Naive thymus-derived CD4-positive, alpha-beta T cell (primary cell): ENCODE measurements around the gene ZBTB45. TPM values are rescaled to one million over a fixed set of nuclear protein-coding genes. Genes with fewer than 3 reads are reported as not detected.

Experiments
- ATAC-seq: fragments of 150-1000 bp; cut with Tn5 transposase; 2 replicates; pipeline ENCODE4 v1.10.0; 2021; ENCODE audit warnings: mild to moderate bottlenecking, moderate library complexity
- CTCF ChIA-PET: fragments of 350-600 bp; sonication (Branson Sonifier 250); formaldehyde crosslinking; loops from one replicate; lab custom pipeline; 2021; ENCODE audit warnings: antibody characterized with exemption; lab: Charles Lee
- POLR2A ChIA-PET: fragments of 350-600 bp; sonication (Branson Sonifier 250); formaldehyde crosslinking; loops from one replicate; lab custom pipeline; 2021; ENCODE audit warnings: antibody characterized with exemption, inconsistent platforms; lab: Charles Lee
- DNase-seq, 9 donors: peaks; one replicate each; pipeline versions ENCODE4 v3.0.0 to v3.0.0-alpha.2; 2020 to 2022; ENCODE audit warnings: mixed read lengths in 1 of 9
- H3K27ac ChIP-seq: one replicate; pipeline ENCODE4 v1.7.0; 2013; ENCODE audit warnings: mild to moderate bottlenecking, low read depth, low read length, moderate library complexity
- H3K27me3 ChIP-seq, 2 donors: one replicate each; pipeline ENCODE4 v1.7.0; 2013; ENCODE audit warnings: low read length in 2 of 2, mild to moderate bottlenecking in 2 of 2, moderate library complexity in 2 of 2; ENCODE audit not compliant: control insufficient read depth in 2 of 2, insufficient read depth in 2 of 2
- H3K36me3 ChIP-seq, 3 experiments: 1 replicate in 2 of 3; 2 replicates in 1 of 3; pipeline ENCODE4 v1.7.0; 2013; ENCODE audit warnings: low read length in 3 of 3, mild to moderate bottlenecking in 3 of 3, moderate library complexity in 1 of 3; ENCODE audit not compliant: insufficient read depth in 3 of 3, control insufficient read depth in 2 of 3
- H3K4me1 ChIP-seq, 2 donors: one replicate each; pipeline ENCODE4 v1.7.0; 2013; ENCODE audit warnings: low read length in 2 of 2, mild to moderate bottlenecking in 2 of 2, moderate library complexity in 1 of 2; ENCODE audit not compliant: control insufficient read depth in 2 of 2, insufficient read depth in 2 of 2
- H3K4me3 ChIP-seq: 2 replicates; pipeline ENCODE4 v1.7.0; 2013; ENCODE audit warnings: mild to moderate bottlenecking, low read length
- H3K9me3 ChIP-seq, 3 experiments: 1 replicate in 2 of 3; 2 replicates in 1 of 3; pipeline ENCODE4 v1.7.0; 2013; ENCODE audit warnings: low read length in 3 of 3; ENCODE audit not compliant: control insufficient read depth in 2 of 3
- H3K27ac Mint-ChIP-seq, 9 donors: one replicate each; pipeline ENCODE4 v1.8.0; 2020 to 2022; ENCODE audit warnings: mixed read lengths in 9 of 9, mild to moderate bottlenecking in 8 of 9, moderate library complexity in 5 of 9, inconsistent platforms in 2 of 9
- H3K27me3 Mint-ChIP-seq, 5 donors: one replicate each; pipeline ENCODE4 v1.8.0; 2021 to 2022; ENCODE audit warnings: mixed read lengths in 5 of 5, mild to moderate bottlenecking in 1 of 5
- H3K36me3 Mint-ChIP-seq, 5 donors: one replicate each; pipeline ENCODE4 v1.8.0; 2020 to 2022; ENCODE audit warnings: mixed read lengths in 5 of 5, mild to moderate bottlenecking in 3 of 5, inconsistent platforms in 1 of 5
- H3K4me1 Mint-ChIP-seq, 7 donors: one replicate each; pipeline ENCODE4 v1.8.0; 2020 to 2022; ENCODE audit warnings: mixed read lengths in 7 of 7, mild to moderate bottlenecking in 3 of 7, inconsistent platforms in 1 of 7
- H3K4me3 Mint-ChIP-seq, 10 donors: one replicate each; pipeline ENCODE4 v1.8.0; 2020 to 2022; ENCODE audit warnings: mild to moderate bottlenecking in 10 of 10, mixed read lengths in 10 of 10, moderate library complexity in 6 of 10, inconsistent platforms in 2 of 10
- H3K9me3 Mint-ChIP-seq, 11 donors: one replicate each; pipeline ENCODE4 v1.8.0; 2020 to 2022; ENCODE audit warnings: mixed read lengths in 11 of 11, mild to moderate bottlenecking in 4 of 11, inconsistent platforms in 1 of 11, moderate library complexity in 1 of 11
- intact Hi-C, 2 donors: fragments of 100-400 bp; cut with micrococcal nuclease; formaldehyde crosslinking; loops; one replicate each; pipeline ENCODE4 v1.15.1; 2023
- polyA plus RNA-seq, 2 donors: library from polyadenylated mRNA; unstranded; fragments of 300-500 nt; fragmentation: Illumina TruSeq; gene quantifications; one replicate each; pipeline ENCODE4 v1.2.3, GENCODE V29; 2021
- total RNA-seq, 6 experiments: library from RNA in 5 of 6; stranded (reverse) in 5 of 6; gene quantifications; 1 replicate in 5 of 6; 2 replicates in 1 of 6; pipeline ENCODE4 v1.2.3 and lab custom pipeline; 2021 to 2026

The ZBTB45 gene
- total and polyA plus RNA-seq, 7 experiments from 2014 or later: 5.1 to 19.2 (median 9.9) TPM

DNA sequence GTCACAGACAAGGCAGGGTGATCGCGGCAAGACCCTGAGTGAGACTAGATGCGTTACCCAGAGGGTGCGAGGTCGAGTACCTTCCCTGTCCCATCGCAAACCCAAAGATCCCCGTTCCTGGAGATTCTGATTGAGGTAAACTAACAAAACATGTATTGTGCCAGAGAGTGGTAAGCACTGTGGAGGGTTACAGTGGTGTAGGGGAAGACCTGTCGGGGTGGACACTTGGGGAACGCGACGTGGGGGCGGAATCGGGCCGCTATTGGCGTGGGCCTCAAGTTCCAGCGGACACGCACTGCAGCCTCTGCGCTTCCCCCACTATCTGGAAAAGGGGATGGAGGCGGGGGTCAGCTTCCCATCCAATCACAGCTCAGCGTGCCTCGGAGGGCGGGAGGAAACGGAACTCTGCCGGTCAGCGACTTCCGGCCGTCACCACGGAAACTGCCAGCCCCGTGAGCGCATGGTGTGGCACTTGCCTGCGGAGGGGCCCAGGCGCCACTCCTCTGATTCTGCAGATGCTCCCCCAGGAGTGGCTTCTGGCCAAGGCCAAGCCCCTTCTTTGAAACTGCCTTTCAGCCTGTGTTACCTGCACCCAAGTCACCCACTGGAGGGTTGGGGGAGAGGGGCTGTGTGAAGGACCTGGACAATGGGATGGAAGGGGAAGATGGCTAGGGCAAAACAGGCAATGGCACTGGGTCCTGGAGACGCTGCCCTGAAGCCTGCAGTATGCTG, 39.8 kb upstream of the ZBTB45 start:
- Mint-ChIP-seq H3K27ac (peak overlapping the region; percentile 93 to 99 (median 98)), H3K27me3 (peaks cover 0 to 4% (median 0%) of the 10 kb centered on the region in 5 donors), H3K9me3 (peaks cover 0 to 2% (median 0%) of the 10 kb centered on the region in 11 donors), H3K4me1 (peaks cover 15 to 86% (median 76%) of the 10 kb centered on the region in 7 donors), H3K4me3 (peak overlapping the region; percentile 87 to 98 (median 96)), H3K36me3 (peaks cover 0 to 38% (median 4%) of the 10 kb centered on the region in 5 donors)
- ATAC-seq (peak; percentile 9), DNase-seq (peak in 1 of 9 donors; percentile 75)
- ChIA-PET CTCF (interaction anchor here (1.4 kb wide), 1 partner anchor 40 kb away, joined by 4 read pairs; the partner anchor contains the start of gene ZBTB45), POLR2A (interaction anchor here (1.0 to 5.1 kb wide), 6 partner anchors 8 to 40 kb away, joined by 3 to 40 read pairs (median 12); partner anchors contain the start of genes MZF1, TRIM28 and ZBTB45)
- Histone ChIP-seq H3K27me3 (no peaks in the 10 kb centered on the region), H3K27ac (peak overlapping the region; percentile 97), H3K4me1 (peaks cover 44 to 60% of the 10 kb centered on the region in 2 donors), H3K9me3 (no peaks in the 10 kb centered on the region), H3K36me3 (peaks cover 0 to 11% (median 4%) of the 10 kb centered on the region in 3 experiments), H3K4me3 (peak overlapping the region; percentile 97)
- intact Hi-C loops: no loop called here

GRCh38 chr19:58558623-58559274, 39.1 kb upstream of the ZBTB45 start:
- ChIA-PET POLR2A (interaction anchor here (0.7 to 5.1 kb wide), 10 partner anchors 8 to 45 kb away, joined by 3 to 20 read pairs (median 4); partner anchors contain the start of genes TRIM28 and ZBTB45), CTCF (interaction anchor here (1.4 kb wide), 1 partner anchor 39 kb away, joined by 4 read pairs; the partner anchor contains the start of gene ZBTB45)
- intact Hi-C loops: loop anchor here (1.0 kb wide), 2 partner anchors 15 to 157 kb away; partner anchors contain the start of gene MZF1 (in 2 of the 2)
- ATAC-seq: peak; percentile 79
- H3K27ac Mint-ChIP-seq: peak overlapping the region; percentile 93 to 99 (median 98)
- Histone ChIP-seq H3K4me3 (peak overlapping the region; percentile 97), H3K4me1 (peaks cover 51 to 63% of the 10 kb centered on the region in 2 donors), H3K27me3 (no peaks in the 10 kb centered on the region), H3K36me3 (peaks cover 0 to 11% (median 4%) of the 10 kb centered on the region in 3 experiments), H3K27ac (peak overlapping the region; percentile 97), H3K9me3 (no peaks in the 10 kb centered on the region)
- peak; percentile 99 to 100 (median 100) for DNase-seq
- peaks cover 0 to 4% (median 0%) of the 10 kb centered on the region in 5 donors for H3K27me3 Mint-ChIP-seq
- peak overlapping the region; percentile 87 to 98 (median 96) for H3K4me3 Mint-ChIP-seq
- H3K36me3 Mint-ChIP-seq: peaks cover under 1 to 37% (median 8%) of the 10 kb centered on the region in 5 donors
- H3K4me1 Mint-ChIP-seq: peaks cover 18 to 86% (median 77%) of the 10 kb centered on the region in 7 donors
- H3K9me3 Mint-ChIP-seq: peaks cover 0 to 3% (median 0%) of the 10 kb centered on the region in 11 donors

GRCh38 chr19:58558066-58558622, 38.5 kb upstream of the ZBTB45 start, which contains the start of gene UBE2M:
UBE2M (minus strand) TSS chr19:58558611; CDS start chr19:58558381, 230 bp downstream.
- no peaks in the 10 kb centered on the region for H3K27me3 Mint-ChIP-seq
- peaks cover 16 to 84% (median 74%) of the 10 kb centered on the region in 7 donors for H3K4me1 Mint-ChIP-seq
- ATAC-seq (peak; percentile 10), DNase-seq (peak in 6 of 9 donors; percentile 50 to 73 (median 69))
- peaks cover 50 to 59% of the 10 kb centered on the region in 2 donors for H3K4me1 ChIP-seq
- ChIA-PET CTCF (no interaction called here), POLR2A (interaction anchor here (0.7 to 5.1 kb wide), 8 partner anchors 9 to 44 kb away, joined by 3 to 20 read pairs (median 4); partner anchors contain the start of genes TRIM28 and ZBTB45)
- peaks cover 0 to 2% (median 0%) of the 10 kb centered on the region in 11 donors for H3K9me3 Mint-ChIP-seq
- peak within 1 kb of the TSS; percentile 97 for H3K4me3 ChIP-seq
- H3K4me3 Mint-ChIP-seq: peak within 1 kb of the TSS; percentile 87 to 98 (median 96)
- H3K27ac Mint-ChIP-seq: peak within 1 kb of the TSS; percentile 93 to 99 (median 98)
- H3K27me3 ChIP-seq: no peaks in the 10 kb centered on the region
- peaks cover 3 to 38% (median 12%) of the 10 kb centered on the region in 5 donors for H3K36me3 Mint-ChIP-seq
- H3K27ac ChIP-seq: peak within 1 kb of the TSS; percentile 97
- H3K36me3 ChIP-seq: peaks cover 0 to 11% (median 4%) of the 10 kb centered on the region in 3 experiments
- intact Hi-C loops: loop anchor here (1.0 kb wide), 2 partner anchors 15 to 157 kb away; partner anchors contain the start of gene MZF1 (in 2 of the 2)
- no peaks in the 10 kb centered on the region for H3K9me3 ChIP-seq

- H3K36me3 Mint-ChIP-seq: peaks cover 7 to 41% (median 17%) of the 10 kb centered on the region in 5 donors
- peaks cover 0 to 2% (median 0%) of the 10 kb centered on the region in 11 donors for H3K9me3 Mint-ChIP-seq
- POLR2A ChIA-PET: interaction anchor here (0.5 to 1.5 kb wide), 14 partner anchors 9 to 231 kb away, joined by 3 to 8 read pairs (median 4); partner anchors contain the start of genes TRIM28 and ZBTB45
- ATAC-seq: no peak
- Histone ChIP-seq H3K9me3 (no peaks in the 10 kb centered on the region), H3K36me3 (peaks cover 2 to 17% (median 4%) of the 10 kb centered on the region in 3 experiments), H3K4me3 (peak overlapping the region; percentile 79), H3K4me1 (peaks cover 46 to 57% of the 10 kb centered on the region in 2 donors), H3K27me3 (no peaks in the 10 kb centered on the region), H3K27ac (peak overlapping the region; percentile 97)
- H3K27ac Mint-ChIP-seq: peak overlapping the region; percentile 88 to 98 (median 94)
- H3K27me3 Mint-ChIP-seq: no peaks in the 10 kb centered on the region
- CTCF ChIA-PET: no interaction called here
- DNase-seq: no peak
- intact Hi-C loops: loop anchor here (1.0 kb wide), 2 partner anchors 16 to 156 kb away; partner anchors contain the start of gene MZF1 (in 2 of the 2)
- H3K4me1 Mint-ChIP-seq: peaks cover 22 to 86% (median 78%) of the 10 kb centered on the region in 7 donors
- H3K4me3 Mint-ChIP-seq: peak overlapping the region; percentile 87 to 97 (median 94)
Observed at GRCh38 chr19:58557221-58558065, 37.8 kb upstream of the ZBTB45 start.

- peaks cover 24 to 79% (median 72%) of the 10 kb centered on the region in 7 donors for H3K4me1 Mint-ChIP-seq
Observed at GRCh38 chr19:58556622-58557220, 37.1 kb upstream of the ZBTB45 start.

More at GRCh38 chr19:58556622-58557220, 37.1 kb upstream of the ZBTB45 start:
- Histone ChIP-seq H3K27ac (peak overlapping the region; percentile 97), H3K9me3 (no peaks in the 10 kb centered on the region), H3K36me3 (peaks cover 4 to 24% (median 5%) of the 10 kb centered on the region in 3 experiments), H3K27me3 (no peaks in the 10 kb centered on the region), H3K4me3 (peak overlapping the region; percentile 79), H3K4me1 (peaks cover 40 to 50% of the 10 kb centered on the region in 2 donors)
- Mint-ChIP-seq H3K36me3 (peaks cover 8 to 44% (median 23%) of the 10 kb centered on the region in 5 donors), H3K27me3 (no peaks in the 10 kb centered on the region), H3K27ac (peak overlapping the region; percentile 80 to 99 (median 96)), H3K4me3 (peak overlapping the region; percentile 67 to 97 (median 94)), H3K9me3 (peaks cover 0 to 2% (median 0%) of the 10 kb centered on the region in 11 donors)
- ATAC-seq: no peak
- ChIA-PET POLR2A (interaction anchor here (0.6 to 1.3 kb wide), 6 partner anchors 9 to 231 kb away, joined by 3 to 5 read pairs (median 4); partner anchors contain the start of genes TRIM28 and ZBTB45), CTCF (interaction anchor here (0.6 kb wide), 1 partner anchor 89 kb away, joined by 3 read pairs; no protein-coding TSS in a partner anchor)
- DNase-seq: no peak
- intact Hi-C loops: no loop called here
